Fibroblast of the aortic adventitia (primary cell): ENCODE results near the gene ABTB2. TPM values are rescaled to one million over a fixed set of nuclear protein-coding genes. Genes with fewer than 3 reads are reported as not detected.
A peak's percentile ranks its signal among the peaks of the same experiment; 100 is the strongest.

ENCODE experiments used
- DNase-seq: peaks from one replicate; pipeline ENCODE4 v3.0.0-alpha.2; 2010; ENCODE audit warnings: low read depth
- H3K4me3 ChIP-seq: 2 replicates; pipeline ENCODE4 v1.5.1; 2011; ENCODE audit warnings: low read depth, mild to moderate bottlenecking, control low read depth, low read length, moderate library complexity
- CTCF ChIP-seq: IDR thresholded peaks from 2 replicates; pipeline ENCODE4 v1.5.1; 2011; ENCODE audit warnings: mild to moderate bottlenecking, low read length, control low read depth, inconsistent platforms; ENCODE audit not compliant: insufficient read depth
- total RNA-seq: library from RNA; depleted of rRNA; stranded (reverse); fragments of >200 nt; gene quantifications from 2 replicates; pipeline ENCODE4 v1.2.3, GENCODE V29; 2012; ENCODE audit warnings: low replicate concordance

The ABTB2 gene
- total RNA-seq, 1 donor, result 1.7 TPM

GRCh38 chr11:34356576-34356912 lies 1.3 kb downstream of the ABTB2 start:
- H3K4me3 ChIP-seq, result peak overlapping the region; percentile 76
- no peak for TF ChIP-seq CTCF
- DNase-seq, result peak; percentile 64

- no peak for TF ChIP-seq CTCF
- DNase-seq, result no peak
- peak overlapping the region; percentile 76 for H3K4me3 ChIP-seq
Measured at GRCh38 chr11:34356130-34356529, 1.7 kb downstream of the ABTB2 start.

GRCh38 chr11:34355726-34356125 lies 2.1 kb downstream of the ABTB2 start:
- no peak for TF ChIP-seq CTCF
- peak overlapping the region; percentile 76 for H3K4me3 ChIP-seq
- no peak for DNase-seq

DNA sequence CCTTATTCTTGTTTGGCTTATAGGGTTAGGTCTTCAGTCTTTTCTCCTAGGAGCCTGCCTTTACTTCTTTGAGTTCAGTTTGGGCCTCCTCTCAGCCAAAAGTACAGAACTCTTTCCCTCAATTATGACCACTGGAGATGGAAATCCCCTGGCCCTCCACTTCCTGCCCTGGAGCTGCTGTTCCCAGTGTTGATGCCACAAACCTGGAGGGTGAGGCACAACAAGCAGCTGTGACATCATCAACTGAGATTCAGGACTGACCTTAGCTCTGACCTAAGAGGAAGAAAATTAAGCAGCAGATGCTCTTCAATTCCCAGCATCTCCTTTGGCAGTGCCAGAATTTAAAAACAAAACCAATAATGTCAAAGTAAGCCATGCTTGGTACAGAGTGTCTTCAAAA lies 3.0 kb downstream of the ABTB2 start:
- peak; percentile 54 for DNase-seq
- H3K4me3 ChIP-seq, result no peak overlapping the region
- no peak for TF ChIP-seq CTCF

GRCh38 chr11:34353881-34354280 lies 3.9 kb downstream of the ABTB2 start:
- no peak for DNase-seq
- H3K4me3 ChIP-seq, result no peak overlapping the region
- TF ChIP-seq CTCF, result no peak

- DNase-seq, result no peak
- TF ChIP-seq CTCF, result no peak
- no peak overlapping the region for H3K4me3 ChIP-seq
Measured at GRCh38 chr11:34351687-34352469, 5.9 kb downstream of the ABTB2 start.

DNA sequence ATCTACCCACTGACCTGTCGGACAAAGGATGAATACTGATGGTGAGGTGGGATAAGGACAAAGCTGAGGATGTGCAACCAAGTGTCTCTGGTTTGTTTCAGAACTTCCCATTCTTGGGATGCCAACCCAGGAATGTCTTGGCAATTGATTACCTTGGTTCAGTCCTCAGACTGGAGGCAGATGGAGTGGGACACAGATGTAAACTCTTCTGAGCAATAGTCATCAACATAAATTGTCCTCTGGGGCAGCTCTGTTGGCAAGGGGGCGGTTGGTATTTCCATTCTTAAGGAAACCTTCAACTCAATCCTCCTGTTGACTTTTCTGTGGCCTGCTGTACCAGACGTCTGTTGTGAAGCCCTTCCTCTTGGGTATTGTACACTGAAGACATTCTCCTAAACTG lies 6.8 kb downstream of the ABTB2 start:
- TF ChIP-seq CTCF, result no peak
- no peak for DNase-seq
- H3K4me3 ChIP-seq, result no peak overlapping the region
